ENCODE results near the gene ATP8B3. TPM values are rescaled to one million over a fixed set of nuclear protein-coding genes. Genes with fewer than 3 reads are reported as not detected.
A peak's percentile ranks its signal among the peaks of the same experiment; 100 is the strongest.

Gene ATP8B3
- total and polyA plus RNA-seq, 2 of the 13 experiments (the other 11 are each of a cell fraction or from before 2014, with no cell fraction given), result 2.6 to 5.9 TPM

- no peak for TF ChIP-seq ZBTB43 (CRISPR knock-in tag; conservative IDR thresholded peaks at IDR 0.05)
Measured at GRCh38 chr19:1826557-1827521, 14.8 kb upstream of the ATP8B3 start (continued).

GRCh38 chr19:1825909-1826556 is 14.0 kb upstream of the ATP8B3 start:
- Histone ChIP-seq H3K79me2 (ENCODE audit: insufficient read depth, low read length) (no peaks in the 10 kb centered on the region), H4K20me1 (ENCODE audit: insufficient read depth, low read length) (0 out of 2 replicates have a peak, but pooled peaks cover under 1% of the 10 kb centered on the region), H3K27ac (ENCODE audit: extremely low read length, insufficient read depth, low read length) (no peak overlapping the region), H3K9ac (ENCODE audit: insufficient read depth, low read depth, low read length) (no peak overlapping the region), H3K4me1 (ENCODE audit: insufficient read depth, low read length) (no peaks in the 10 kb centered on the region), H2AFZ (ENCODE audit: low read length) (no peak overlapping the region), H3K9me3 (ENCODE audit: low read length) (no peaks in the 10 kb centered on the region), H3K36me3 (replicated peaks in 1 of 2; ENCODE audit: control insufficient read depth in 1 of 2, insufficient read depth in 2 of 2, low read length in 2 of 2) (peaks cover 16 to 35% of the 10 kb centered on the region in 2 experiments; a peak in 4 of 5 replicates), H3K4me3 (replicated peaks in 1 of 3; ENCODE audit: insufficient read depth in 1 of 3, low read depth in 2 of 3, low read length in 3 of 3) (no peak overlapping the region), H3K27me3 (ENCODE audit: control insufficient read depth in 1 of 2, insufficient read depth in 2 of 2, low read length in 2 of 2) (no peaks in the 10 kb centered on the region), H3K4me2 (ENCODE audit: low read depth, low read length) (no peak overlapping the region)
- ATAC-seq (peak; percentile 80), DNase-seq (ENCODE audit: low spot score) (peak; percentile 48), FAIRE-seq (peak; percentile 57)
- POLR2A ChIA-PET, result interaction anchor here (0.7 to 0.8 kb wide), 2 partner anchors 221 to 236 kb away, joined by 3 to 4 read pairs; partner anchors contain the start of gene UQCR11
- 55% methylated on average over 13 of the region's 15 CpGs for WGBS (ENCODE audit: low lambda C conversion rate)
- intact Hi-C loops (cut with micrococcal nuclease; ENCODE audit: unreplicated experiment), result no loop called here
- in situ Hi-C loops (cut with HindIII; ENCODE audit: extremely low pct_ligation_motif_present, low pct_unique_long_range_greater_than_20kb), result no loop called here
- CTCF ChIA-PET (ENCODE audit: low intra/inter-chr PET ratio, low total read pairs), result interaction anchor here (0.7 to 1.7 kb wide), 2 partner anchors 45 to 51 kb away, joined by 3 to 15 read pairs; no protein-coding TSS in a partner anchor
- BruUV-seq (replicated peaks), result no TSS peak
- TF ChIP-seq, protein P1, sequence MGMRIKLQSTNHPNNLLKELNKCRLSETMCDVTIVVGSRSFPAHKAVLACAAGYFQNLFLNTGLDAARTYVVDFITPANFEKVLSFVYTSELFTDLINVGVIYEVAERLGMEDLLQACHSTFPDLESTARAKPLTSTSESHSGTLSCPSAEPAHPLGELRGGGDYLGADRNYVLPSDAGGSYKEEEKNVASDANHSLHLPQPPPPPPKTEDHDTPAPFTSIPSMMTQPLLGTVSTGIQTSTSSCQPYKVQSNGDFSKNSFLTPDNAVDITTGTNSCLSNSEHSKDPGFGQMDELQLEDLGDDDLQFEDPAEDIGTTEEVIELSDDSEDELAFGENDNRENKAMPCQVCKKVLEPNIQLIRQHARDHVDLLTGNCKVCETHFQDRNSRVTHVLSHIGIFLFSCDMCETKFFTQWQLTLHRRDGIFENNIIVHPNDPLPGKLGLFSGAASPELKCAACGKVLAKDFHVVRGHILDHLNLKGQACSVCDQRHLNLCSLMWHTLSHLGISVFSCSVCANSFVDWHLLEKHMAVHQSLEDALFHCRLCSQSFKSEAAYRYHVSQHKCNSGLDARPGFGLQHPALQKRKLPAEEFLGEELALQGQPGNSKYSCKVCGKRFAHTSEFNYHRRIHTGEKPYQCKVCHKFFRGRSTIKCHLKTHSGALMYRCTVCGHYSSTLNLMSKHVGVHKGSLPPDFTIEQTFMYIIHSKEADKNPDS (CRISPR knock-in tag; IDR thresholded peaks at IDR 0.05), result no peak
- TF ChIP-seq AHDC1 (CRISPR knock-in tag; IDR thresholded peaks at IDR 0.05; ENCODE audit: borderline replicate concordance) (no peak), ZUFSP (CRISPR knock-in tag; IDR thresholded peaks at IDR 0.05; ENCODE audit: borderline replicate concordance) (no peak), SAFB2 (CRISPR knock-in tag; IDR thresholded peaks at IDR 0.05; ENCODE audit: borderline replicate concordance, low read depth) (no peak), RBM39 (IDR thresholded peaks at IDR 0.05; ENCODE audit: low read depth, low read length, poor library complexity, severe bottlenecking) (peak; percentile 20), ZNF598 (CRISPR knock-in tag; IDR thresholded peaks at IDR 0.05; ENCODE audit: borderline replicate concordance) (no peak)
